Thyroid gland (tissue), 4 donors: ENCODE results near the gene TXLNB.
A peak's percentile ranks its signal among the peaks of the same experiment; 100 is the strongest.

Experiments used
- CTCF ChIP-seq, 6 experiments: fragments of 200-600 bp in 3 of 6; fragments of 450-650 bp in 3 of 6; sonication (generic) in 3 of 6; IDR thresholded peaks; one replicate each; pipeline ENCODE4 v1.5.1; 2016 to 2019; ENCODE audit warnings: antibody characterized with exemption in 6 of 6, mild to moderate bottlenecking in 2 of 6, inconsistent platforms in 1 of 6, moderate library complexity in 1 of 6
- POLR2A ChIP-seq, 2 donors: fragments of 450-650 bp; IDR thresholded peaks; one replicate each; pipeline ENCODE4 v1.6.1; 2017; ENCODE audit warnings: antibody characterized with exemption in 2 of 2, mild to moderate bottlenecking in 2 of 2, moderate library complexity in 1 of 2

- TF ChIP-seq POLR2A (IDR thresholded peaks at IDR 0.05) (no peak), CTCF (IDR thresholded peaks at IDR 0.05) (peak; percentile 40 to 82 (median 74))
Measured at GRCh38 chr6:139219271-139219729, 72.5 kb downstream of the TXLNB start.
